OCI-LY7 (cell line): Measurements from ENCODE around the gene HIVEP3. TPM values are rescaled to one million over a fixed set of nuclear protein-coding genes. Genes with fewer than 3 reads are reported as not detected.

Source experiments
- BruUV-seq: library from RNA; stranded (reverse); fragments of 400-500 nt; replicated peaks from 2 replicates; lab custom pipeline; 2021; lab: Mats Ljungman, UMichigan
- CTCF ChIA-PET: fragments of 300-600 bp; sonication (Branson Sonifier 250); formaldehyde crosslinking; loops from one replicate; lab custom pipeline; 2022; ENCODE audit warnings: antibody characterized with exemption; ENCODE audit not compliant: unreplicated experiment; lab: Charles Lee
- POLR2A ChIA-PET: fragments of 300-600 bp; sonication (Branson Sonifier 250); formaldehyde crosslinking; loops from one replicate; lab custom pipeline; 2022; ENCODE audit warnings: antibody characterized with exemption; lab: Charles Lee
- DNase-seq: peaks from one replicate; pipeline ENCODE4 v3.0.0-alpha.2; 2015; ENCODE audit warnings: low spot score
- H2AFZ ChIP-seq: fragments of 200-600 bp; sonication (generic), shearing (Covaris generic); 2 replicates; pipeline ENCODE4 v1.6.1; 2014; ENCODE audit warnings: mild to moderate bottlenecking, antibody characterized with exemption, low read length, moderate library complexity
- H3K27ac ChIP-seq: fragments of 200-600 bp; sonication (generic); 2 replicates; pipeline ENCODE4 v1.5.1; 2014; ENCODE audit warnings: mixed run types, low read depth, mild to moderate bottlenecking, moderate library complexity, low read length, inconsistent platforms; ENCODE audit not compliant: poor library complexity, severe bottlenecking
- H3K36me3 ChIP-seq: fragments of 200-600 bp; sonication (generic); 2 replicates; pipeline ENCODE4 v1.6.1; 2014; ENCODE audit warnings: mild to moderate bottlenecking, antibody characterized with exemption, low read length, moderate library complexity, mixed read lengths; ENCODE audit not compliant: insufficient read depth
- H3K4me1 ChIP-seq: fragments of 200-600 bp; sonication (generic); 2 replicates; pipeline ENCODE4 v1.5.1; 2014; ENCODE audit warnings: mild to moderate bottlenecking, low read length; ENCODE audit not compliant: insufficient read depth, poor library complexity, severe bottlenecking
- H3K4me2 ChIP-seq: fragments of 200-600 bp; sonication (generic); 2 replicates; pipeline ENCODE4 v1.6.1; 2014; ENCODE audit warnings: mild to moderate bottlenecking, low read length
- H3K4me3 ChIP-seq: fragments of 200-600 bp; sonication (generic); 2 replicates; pipeline ENCODE4 v1.5.1; 2014; ENCODE audit warnings: mild to moderate bottlenecking, low read depth, low read length; ENCODE audit not compliant: poor library complexity, severe bottlenecking
- H3K79me2 ChIP-seq: fragments of 200-600 bp; sonication (generic); 2 replicates; pipeline ENCODE4 v1.6.1; 2016; ENCODE audit warnings: low read depth, mild to moderate bottlenecking, low read length, moderate library complexity, mixed read lengths; ENCODE audit not compliant: insufficient read depth
- H3K9me2 ChIP-seq: fragments of 200-600 bp; sonication (generic); 2 replicates; pipeline ENCODE4 v1.6.1; 2016; ENCODE audit warnings: mild to moderate bottlenecking, low read length, mixed read lengths; ENCODE audit not compliant: insufficient read depth
- H3K9me3 ChIP-seq: fragments of 200-600 bp; sonication (generic); 2 replicates; pipeline ENCODE4 v1.6.1; 2014; ENCODE audit warnings: mild to moderate bottlenecking, mixed run types, low read length, mixed read lengths
- H4K20me1 ChIP-seq: fragments of 200-600 bp; sonication (generic); 2 replicates; pipeline ENCODE4 v1.6.1; 2014; ENCODE audit warnings: mild to moderate bottlenecking, antibody characterized with exemption, low read length, moderate library complexity, mixed read lengths; ENCODE audit not compliant: insufficient read depth
- EZH2phosphoT487 ChIP-seq: fragments of 200-600 bp; sonication (generic); IDR thresholded peaks from 2 replicates; pipeline ENCODE4 v1.6.1; 2018; ENCODE audit warnings: low read depth, borderline replicate concordance, mild to moderate bottlenecking, mixed run types, antibody characterized with exemption, low read length, moderate library complexity, mixed read lengths
- intact Hi-C: fragments of 100-400 bp; cut with micrococcal nuclease; formaldehyde crosslinking; loops from one replicate; pipeline ENCODE4 v1.10.0; 2022; ENCODE audit not compliant: unreplicated experiment
- total RNA-seq, 2 experiments: library from RNA; depleted of rRNA in 1 of 2; stranded (reverse); fragments of >200 nt in 1 of 2; shearing (Covaris generic) in 1 of 2; gene quantifications; 2 replicates each; pipeline ENCODE4 v1.2.3, GENCODE V29; 2014 to 2022
- TF ChIP-seq, protein P1 (sequence below): fragments of 200-600 bp; sonication (generic); conservative IDR thresholded peaks from 2 replicates; pipeline ENCODE4 v1.5.1; 2014; ENCODE audit warnings: mild to moderate bottlenecking, antibody characterized with exemption, low read length, moderate library complexity, mixed read lengths

The HIVEP3 gene
- total RNA-seq, 2 experiments from 2014 or later: 0.53 to 0.60 TPM

DNA sequence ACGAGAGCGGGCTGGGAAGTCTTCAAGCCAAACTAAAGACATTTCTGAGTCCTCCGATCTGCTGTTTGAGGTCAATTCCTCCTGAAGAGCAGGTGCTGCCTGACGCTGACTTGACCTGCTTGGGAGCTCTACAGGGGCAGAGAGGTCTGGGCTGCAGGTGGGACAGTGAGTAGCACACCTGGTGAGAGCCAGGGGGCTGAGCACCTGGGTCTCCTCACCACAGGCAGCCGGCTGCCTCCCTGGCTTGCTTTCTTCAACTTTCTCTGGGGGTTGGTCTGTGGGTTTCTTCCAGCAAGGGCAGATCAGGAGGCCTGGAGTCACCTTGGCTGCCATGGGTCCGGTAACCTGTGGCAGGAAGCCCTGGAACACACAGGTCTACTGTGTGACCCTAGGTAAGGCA lies 326.8 kb downstream of the HIVEP3 start:
- no peak overlapping the region for H3K27ac ChIP-seq
- BruUV-seq: no TSS peak
- no peaks in the 10 kb centered on the region for H4K20me1 ChIP-seq
- no peak overlapping the region for H2AFZ ChIP-seq
- ChIA-PET POLR2A (no interaction called here), CTCF (no interaction called here)
- H3K9me3 ChIP-seq: no peaks in the 10 kb centered on the region
- TF ChIP-seq EZH2phosphoT487: no peak
- TF ChIP-seq, protein P1, sequence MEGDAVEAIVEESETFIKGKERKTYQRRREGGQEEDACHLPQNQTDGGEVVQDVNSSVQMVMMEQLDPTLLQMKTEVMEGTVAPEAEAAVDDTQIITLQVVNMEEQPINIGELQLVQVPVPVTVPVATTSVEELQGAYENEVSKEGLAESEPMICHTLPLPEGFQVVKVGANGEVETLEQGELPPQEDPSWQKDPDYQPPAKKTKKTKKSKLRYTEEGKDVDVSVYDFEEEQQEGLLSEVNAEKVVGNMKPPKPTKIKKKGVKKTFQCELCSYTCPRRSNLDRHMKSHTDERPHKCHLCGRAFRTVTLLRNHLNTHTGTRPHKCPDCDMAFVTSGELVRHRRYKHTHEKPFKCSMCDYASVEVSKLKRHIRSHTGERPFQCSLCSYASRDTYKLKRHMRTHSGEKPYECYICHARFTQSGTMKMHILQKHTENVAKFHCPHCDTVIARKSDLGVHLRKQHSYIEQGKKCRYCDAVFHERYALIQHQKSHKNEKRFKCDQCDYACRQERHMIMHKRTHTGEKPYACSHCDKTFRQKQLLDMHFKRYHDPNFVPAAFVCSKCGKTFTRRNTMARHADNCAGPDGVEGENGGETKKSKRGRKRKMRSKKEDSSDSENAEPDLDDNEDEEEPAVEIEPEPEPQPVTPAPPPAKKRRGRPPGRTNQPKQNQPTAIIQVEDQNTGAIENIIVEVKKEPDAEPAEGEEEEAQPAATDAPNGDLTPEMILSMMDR: no peak
- H3K4me3 ChIP-seq: no peak overlapping the region
- intact Hi-C loops: no loop called here
- DNase-seq: no peak
- H3K9me2 ChIP-seq: no peaks in the 10 kb centered on the region
- H3K36me3 ChIP-seq: no peaks in the 10 kb centered on the region
- H3K4me1 ChIP-seq: no peaks in the 10 kb centered on the region
- H3K79me2 ChIP-seq: no peaks in the 10 kb centered on the region
- H3K4me2 ChIP-seq: no peak overlapping the region

DNA sequence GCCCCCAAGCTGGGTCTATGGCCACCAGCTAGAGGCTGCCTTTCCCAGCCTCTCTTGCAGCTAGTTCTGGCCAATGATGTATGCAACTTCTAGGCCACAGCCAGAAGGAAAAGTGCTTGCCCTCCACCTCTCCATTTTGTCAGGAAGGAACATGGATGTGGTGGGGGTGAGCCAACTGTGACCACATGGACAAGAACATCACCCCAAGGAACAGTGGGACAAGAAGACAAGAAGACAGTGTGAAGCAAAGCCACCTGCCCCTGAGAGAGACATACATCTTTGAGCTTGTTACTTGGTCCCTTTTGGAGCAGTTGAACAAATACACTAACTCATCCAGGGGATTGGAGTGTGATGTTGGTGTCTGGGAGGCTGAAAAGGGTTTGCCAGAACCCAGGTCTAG lies 328.4 kb downstream of the HIVEP3 start:
- Histone ChIP-seq H3K36me3 (no peaks in the 10 kb centered on the region), H3K79me2 (no peaks in the 10 kb centered on the region), H3K9me2 (no peaks in the 10 kb centered on the region), H4K20me1 (no peaks in the 10 kb centered on the region), H3K9me3 (no peaks in the 10 kb centered on the region), H3K27ac (no peak overlapping the region), H3K4me2 (no peak overlapping the region), H2AFZ (no peak overlapping the region), H3K4me1 (no peaks in the 10 kb centered on the region), H3K4me3 (no peak overlapping the region)
- CTCF ChIA-PET: no interaction called here
- intact Hi-C loops: no loop called here
- POLR2A ChIA-PET: no interaction called here
- TF ChIP-seq EZH2phosphoT487: no peak
- TF ChIP-seq, protein P1: no peak
- DNase-seq: no peak
- BruUV-seq: no TSS peak

DNA sequence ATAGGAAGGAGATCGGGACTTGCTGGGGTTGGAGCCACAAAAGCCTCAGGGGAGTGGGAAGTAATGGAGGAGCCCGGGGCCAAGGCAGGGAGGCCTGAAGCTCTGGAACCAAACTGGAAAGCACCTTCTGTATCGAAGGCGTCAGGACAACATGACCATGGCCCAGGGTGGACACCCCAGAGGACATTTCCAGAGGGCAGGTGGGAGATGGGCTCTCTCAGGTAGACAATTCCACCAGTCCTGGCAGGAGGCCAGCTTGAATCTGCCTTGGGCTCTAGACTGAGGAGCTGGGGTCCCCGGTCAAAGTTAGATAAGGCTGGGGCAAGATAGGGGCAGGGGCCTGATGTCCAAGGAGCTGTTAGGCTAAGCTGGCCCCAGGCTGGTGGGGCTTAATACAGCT lies 329.3 kb downstream of the HIVEP3 start:
- no peak for DNase-seq
- POLR2A ChIA-PET: no interaction called here
- H3K9me3 ChIP-seq: no peaks in the 10 kb centered on the region
- no peaks in the 10 kb centered on the region for H4K20me1 ChIP-seq
- H3K79me2 ChIP-seq: no peaks in the 10 kb centered on the region
- no peaks in the 10 kb centered on the region for H3K36me3 ChIP-seq
- no peak for TF ChIP-seq EZH2phosphoT487
- TF ChIP-seq, protein P1: no peak
- H2AFZ ChIP-seq: no peak overlapping the region
- no peak overlapping the region for H3K4me2 ChIP-seq
- H3K9me2 ChIP-seq: no peaks in the 10 kb centered on the region
- CTCF ChIA-PET: no interaction called here
- no TSS peak for BruUV-seq
- no peak overlapping the region for H3K4me3 ChIP-seq
- no peaks in the 10 kb centered on the region for H3K4me1 ChIP-seq
- no peak overlapping the region for H3K27ac ChIP-seq
- intact Hi-C loops: no loop called here
